Measurements from ENCODE around the gene C2CD3. TPM values are rescaled to one million over a fixed set of nuclear protein-coding genes. Genes with fewer than 3 reads are reported as not detected.
"Not testable (repeated sequence)": the region's sequence is repeated elsewhere in the genome, so short reads cannot be mapped to it uniquely, and the experiment has no call there.

Gene C2CD3
- total RNA-seq, 1 donor: 21.7 TPM

GRCh38 chr11:74072286-74072685 lies 98.5 kb downstream of the C2CD3 start:
- no peak overlapping the region for H3K4me3 ChIP-seq (ENCODE audit: low read depth, low read length)
- TF ChIP-seq CTCF (IDR thresholded peaks at IDR 0.05; ENCODE audit: insufficient read depth, low read length): no peak
- DNase-seq (ENCODE audit: low read depth): no peak

- H3K4me3 ChIP-seq (ENCODE audit: low read depth, low read length): no peak overlapping the region
- DNase-seq (ENCODE audit: low read depth): no peak
- no peak for TF ChIP-seq CTCF (IDR thresholded peaks at IDR 0.05; ENCODE audit: insufficient read depth, low read length)
These were observed 99.9 kb downstream of the C2CD3 start for GRCh38 chr11:74070723-74071492.

GRCh38 chr11:74069146-74070046 lies 101.4 kb downstream of the C2CD3 start:
- no peak for TF ChIP-seq CTCF (IDR thresholded peaks at IDR 0.05; ENCODE audit: insufficient read depth, low read length)
- no peak overlapping the region for H3K4me3 ChIP-seq (ENCODE audit: low read depth, low read length)
- no peak for DNase-seq (ENCODE audit: low read depth)

GRCh38 chr11:74066663-74067062 lies 104.1 kb downstream of the C2CD3 start:
- not testable (repeated sequence) for DNase-seq (ENCODE audit: low read depth); H3K4me3 ChIP-seq (ENCODE audit: low read depth, low read length)

GRCh38 chr11:74065534-74065933 lies 105.3 kb downstream of the C2CD3 start:
- not testable (repeated sequence) for H3K4me3 ChIP-seq (ENCODE audit: low read depth, low read length); DNase-seq (ENCODE audit: low read depth)

GRCh38 chr11:74063628-74064027 lies 107.2 kb downstream of the C2CD3 start:
- not testable (repeated sequence) for DNase-seq (ENCODE audit: low read depth)

GRCh38 chr11:74061599-74061998 lies 109.2 kb downstream of the C2CD3 start:
- H3K4me3 ChIP-seq (ENCODE audit: low read depth, low read length); DNase-seq (ENCODE audit: low read depth): not testable (repeated sequence)

More at GRCh38 chr11:74063628-74064027, 107.2 kb downstream of the C2CD3 start:
- H3K4me3 ChIP-seq (ENCODE audit: low read depth, low read length): not testable (repeated sequence)

- peak; percentile 61 for DNase-seq (ENCODE audit: low read depth)
- no peak for TF ChIP-seq CTCF (IDR thresholded peaks at IDR 0.05; ENCODE audit: insufficient read depth, low read length)
- no peak overlapping the region for H3K4me3 ChIP-seq (ENCODE audit: low read depth, low read length)
These were observed 113.3 kb downstream of the C2CD3 start for GRCh38 chr11:74057249-74058151.

Measured in fibroblast of the aortic adventitia (primary cell).